ENCODE measurements around the gene ADGRV1.
"Not testable (repeated sequence)": the region's sequence is repeated elsewhere in the genome, so short reads cannot be mapped to it uniquely, and the experiment has no call there.

Gene ADGRV1

DNA sequence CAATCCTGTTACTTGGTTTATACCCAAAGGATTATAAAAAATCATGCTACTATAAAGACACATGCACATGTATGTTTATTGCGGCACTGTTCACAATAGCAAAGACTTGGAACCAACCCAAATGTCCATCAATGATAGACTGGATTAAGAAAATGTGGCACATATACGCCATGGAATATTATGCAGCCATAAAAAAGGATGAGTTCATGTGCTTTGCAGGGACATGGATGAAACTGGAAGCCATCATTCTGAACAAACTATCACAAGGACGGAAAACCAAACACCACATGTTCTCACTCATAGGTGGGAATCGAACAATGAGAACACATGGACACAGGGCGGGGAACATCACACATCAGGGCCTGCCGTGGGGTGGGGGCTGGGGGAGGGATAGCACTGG is 34.5 kb downstream of the ADGRV1 start:
- not testable (repeated sequence) for DNase-seq (ENCODE audit: low read depth in 2 of 2)

- DNase-seq (ENCODE audit: low read depth in 2 of 2): not testable (repeated sequence)
Observed at GRCh38 chr5:90595766-90596165, 37.2 kb downstream of the ADGRV1 start.

GRCh38 chr5:90598293-90598692 is 39.7 kb downstream of the ADGRV1 start:
- DNase-seq (ENCODE audit: low read depth in 2 of 2): no peak

- not testable (repeated sequence) for DNase-seq (ENCODE audit: low read depth in 2 of 2)
Observed at GRCh38 chr5:90600307-90600706, 41.7 kb downstream of the ADGRV1 start.

- no peak for DNase-seq (ENCODE audit: low read depth in 2 of 2)
Observed at GRCh38 chr5:90601468-90601867, 42.9 kb downstream of the ADGRV1 start.

- DNase-seq (ENCODE audit: low read depth in 2 of 2): no peak
Observed at GRCh38 chr5:90602681-90603080, 44.1 kb downstream of the ADGRV1 start.

- DNase-seq (ENCODE audit: low read depth in 2 of 2): no peak
Observed at GRCh38 chr5:90606539-90606938, 47.9 kb downstream of the ADGRV1 start.

DNA sequence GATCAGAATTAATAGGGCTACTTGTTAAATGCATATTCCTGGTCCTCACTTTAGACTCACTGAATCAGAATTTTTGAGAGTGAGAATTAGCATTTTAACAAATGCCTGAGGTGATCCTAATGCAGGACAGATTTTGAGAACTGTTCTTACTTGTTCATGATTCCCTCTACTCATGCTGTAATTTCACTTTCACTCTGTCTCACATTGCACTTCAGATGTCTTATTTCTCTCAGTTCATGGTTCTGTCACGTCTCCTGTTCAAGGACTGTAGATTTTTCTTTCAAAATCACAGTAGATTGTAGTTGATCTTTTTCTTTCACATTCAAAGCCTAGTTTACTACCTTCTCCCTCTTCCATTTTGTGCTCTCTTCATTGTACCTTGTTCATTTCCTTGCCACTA is 54.3 kb downstream of the ADGRV1 start:
- DNase-seq (ENCODE audit: low read depth in 2 of 2): no peak

- DNase-seq (ENCODE audit: low read depth in 2 of 2): no peak
Observed at GRCh38 chr5:90613459-90613858, 54.9 kb downstream of the ADGRV1 start.

DNA sequence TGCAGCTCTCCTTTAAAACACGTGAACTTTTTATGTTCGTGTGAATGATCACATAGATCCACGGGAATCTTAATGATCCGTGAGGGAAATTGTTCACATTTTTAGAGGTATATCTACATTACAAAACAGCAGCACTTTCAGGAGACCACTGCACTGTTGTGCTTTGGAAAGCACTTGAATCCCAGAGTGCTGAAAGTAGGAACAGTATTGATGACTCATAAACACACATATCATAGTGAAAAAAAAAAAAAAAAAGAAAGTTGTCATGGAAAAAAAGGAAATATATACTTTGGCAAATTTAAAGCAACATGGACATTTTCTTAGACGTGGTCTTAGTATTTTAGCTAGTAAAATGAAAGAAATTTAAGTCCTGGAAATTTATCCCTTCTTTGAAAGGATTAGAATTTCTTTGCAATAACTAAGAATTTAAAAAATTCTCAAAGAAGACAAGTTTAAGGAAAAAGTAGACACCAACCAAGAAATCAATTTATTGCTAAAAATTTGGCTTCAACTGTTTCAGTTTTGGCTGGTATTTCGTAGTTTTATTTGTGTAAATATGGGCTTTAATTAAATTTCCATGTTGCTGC is 55.4 kb downstream of the ADGRV1 start:
- DNase-seq (ENCODE audit: low read depth in 2 of 2): no peak

DNA sequence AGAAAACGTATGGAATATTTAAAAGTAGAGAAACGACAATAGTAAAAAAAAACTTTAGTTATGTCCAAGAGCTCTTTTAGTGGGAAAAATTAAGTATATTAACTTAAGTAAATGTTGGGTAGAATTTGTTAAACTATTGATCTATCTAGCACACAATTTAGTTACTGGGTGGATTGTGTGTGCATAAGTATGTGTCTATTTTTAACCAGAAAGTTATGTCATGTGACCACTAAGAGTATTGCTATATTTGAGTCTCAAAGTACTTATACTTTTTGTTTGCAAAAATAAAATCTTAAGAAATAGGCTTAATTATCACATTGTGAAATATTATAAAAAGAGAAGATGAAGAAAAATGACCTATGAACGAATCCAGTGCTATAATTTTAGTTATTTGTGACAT is 56.8 kb downstream of the ADGRV1 start:
- no peak for DNase-seq (ENCODE audit: low read depth in 2 of 2)

- DNase-seq (ENCODE audit: low read depth in 2 of 2): no peak
Observed at GRCh38 chr5:90618071-90618470, 59.5 kb downstream of the ADGRV1 start.

DNA sequence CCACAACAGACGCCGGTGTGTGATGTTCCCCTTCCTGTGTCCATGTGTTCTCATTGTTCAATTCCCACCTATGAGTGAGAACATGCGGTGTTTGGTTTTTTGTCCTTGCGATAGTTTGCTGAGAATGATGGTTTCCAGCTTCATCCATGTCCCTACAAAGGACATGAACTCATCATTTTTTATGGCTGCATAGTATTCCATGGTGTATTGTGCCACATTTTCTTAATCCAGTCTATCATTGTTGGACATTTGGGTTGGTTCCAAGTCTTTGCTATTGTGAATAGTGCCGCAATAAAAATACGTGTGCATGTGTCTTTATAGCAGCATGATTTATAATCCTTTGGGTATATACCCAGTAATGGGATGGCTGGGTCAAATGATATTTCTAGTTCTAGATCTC is 61.2 kb downstream of the ADGRV1 start:
- DNase-seq (ENCODE audit: low read depth in 2 of 2): not testable (repeated sequence)

- no peak for DNase-seq (ENCODE audit: low read depth in 2 of 2)
Observed at GRCh38 chr5:90621848-90622247, 63.3 kb downstream of the ADGRV1 start.

DNA sequence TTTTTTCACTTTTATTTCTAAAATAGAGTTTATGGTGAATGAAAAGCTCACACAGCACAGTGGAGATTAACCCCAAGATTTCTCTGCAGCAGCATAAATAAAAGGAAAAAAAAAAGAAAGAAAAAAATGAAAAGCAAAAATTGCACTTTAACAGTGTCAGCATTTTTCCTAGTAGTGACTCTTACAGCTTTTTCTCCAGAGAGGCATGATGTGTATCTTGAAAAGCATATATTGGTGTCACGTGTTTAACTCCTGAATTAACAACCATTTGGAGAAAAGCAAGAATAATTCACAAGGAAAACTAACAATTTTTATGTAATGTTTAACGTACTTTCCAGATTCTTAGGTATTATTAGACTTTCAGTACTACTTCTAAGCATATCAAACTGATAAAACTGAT is 67.9 kb downstream of the ADGRV1 start:
- no peak for DNase-seq (ENCODE audit: low read depth in 2 of 2)

GRCh38 chr5:90628492-90628891 is 69.9 kb downstream of the ADGRV1 start:
- no peak for DNase-seq (ENCODE audit: low read depth in 2 of 2)

DNA sequence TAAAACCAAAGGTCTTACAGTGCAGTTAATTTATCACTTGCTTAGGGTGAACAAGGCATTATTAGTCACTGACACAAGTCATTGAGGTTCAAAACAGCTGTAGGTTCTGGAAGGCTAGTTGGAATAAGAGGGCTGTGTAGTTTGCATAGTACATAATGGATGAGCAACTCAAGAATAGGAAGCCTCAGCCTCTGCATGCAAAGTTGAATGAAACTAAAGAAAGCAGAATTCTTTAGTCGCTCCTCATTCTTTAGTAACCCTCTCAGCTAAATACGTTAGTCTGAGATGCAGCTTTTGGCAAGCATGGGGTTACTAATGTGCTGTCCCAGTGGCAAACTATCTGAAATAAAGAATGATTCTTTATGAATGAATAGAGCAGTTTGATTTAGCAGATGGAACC is 74.2 kb downstream of the ADGRV1 start:
- DNase-seq (ENCODE audit: low read depth in 2 of 2): no peak

GRCh38 chr5:90636948-90637347 is 78.4 kb downstream of the ADGRV1 start:
- no peak for DNase-seq (ENCODE audit: low read depth in 2 of 2)

DNA sequence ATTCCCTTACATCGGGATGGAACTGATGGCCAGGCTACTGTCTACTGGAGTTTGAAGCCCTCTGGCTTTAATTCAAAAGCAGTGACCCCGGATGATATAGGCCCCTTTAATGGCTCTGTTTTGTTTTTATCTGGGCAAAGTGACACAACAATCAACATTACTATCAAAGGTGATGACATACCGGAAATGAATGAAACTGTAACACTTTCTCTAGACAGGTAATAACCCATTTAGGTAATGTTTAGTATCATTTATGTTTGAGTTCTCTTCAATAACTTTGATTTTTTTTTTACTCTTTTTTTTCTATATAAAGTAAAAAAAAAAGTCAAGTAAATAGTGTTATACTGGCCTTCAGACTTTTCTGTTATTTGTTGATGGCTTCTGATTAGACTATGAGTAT is 79.1 kb downstream of the ADGRV1 start:
- no peak for DNase-seq (ENCODE audit: low read depth in 2 of 2)

- no peak for DNase-seq (ENCODE audit: low read depth in 2 of 2)
Observed at GRCh38 chr5:90638878-90639277, 80.3 kb downstream of the ADGRV1 start.

DNA sequence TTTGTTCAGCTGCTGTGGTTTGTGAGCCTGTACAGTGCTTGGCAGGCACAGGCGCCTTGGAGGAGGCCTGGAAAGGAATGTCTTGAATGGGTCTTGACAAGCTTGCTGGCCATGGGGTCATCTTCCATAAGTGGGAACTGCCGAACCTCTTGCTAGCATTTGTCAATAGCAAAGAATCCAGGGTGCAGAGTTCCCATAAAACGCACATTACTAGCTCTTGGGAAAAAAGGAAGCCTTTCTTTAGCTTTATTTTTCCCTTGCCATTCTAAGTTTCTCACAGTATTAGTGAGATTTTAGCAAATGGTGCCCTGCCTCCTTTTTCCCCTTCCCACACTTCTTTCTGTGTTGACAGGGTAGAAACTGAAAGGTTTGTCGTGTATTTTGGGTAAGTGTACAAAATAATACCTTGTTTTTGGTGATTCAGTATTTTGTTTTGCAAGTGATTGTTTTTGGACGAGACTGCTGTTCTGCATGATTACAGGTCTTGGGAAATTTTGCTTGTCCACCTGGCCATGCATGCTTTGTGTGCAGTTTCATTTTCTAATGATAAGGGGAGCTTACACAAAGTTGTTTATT is 82.0 kb downstream of the ADGRV1 start:
- DNase-seq (ENCODE audit: low read depth in 2 of 2): no peak

DNA sequence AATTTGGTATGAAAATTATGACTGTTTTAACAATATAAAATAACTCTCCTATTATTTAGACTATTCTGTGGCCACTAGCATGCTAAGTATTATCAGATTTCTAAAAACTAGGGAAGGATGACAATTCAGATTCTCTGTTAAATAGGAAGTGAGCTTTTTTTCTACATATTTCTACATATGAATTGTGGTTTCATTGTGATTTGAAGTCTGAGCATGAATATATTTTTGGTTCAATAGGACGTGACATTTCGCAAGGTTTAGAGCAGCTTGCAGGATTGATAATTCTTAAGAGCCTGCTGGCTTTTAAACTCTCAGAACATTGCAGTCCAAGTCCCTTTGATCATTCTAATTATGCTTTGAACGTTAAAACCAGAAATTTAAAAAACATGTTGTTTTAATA is 82.9 kb downstream of the ADGRV1 start:
- no peak for DNase-seq (ENCODE audit: low read depth in 2 of 2)

GRCh38 chr5:90642706-90643229 is 84.2 kb downstream of the ADGRV1 start:
- DNase-seq (ENCODE audit: low read depth in 2 of 2): no peak

DNA sequence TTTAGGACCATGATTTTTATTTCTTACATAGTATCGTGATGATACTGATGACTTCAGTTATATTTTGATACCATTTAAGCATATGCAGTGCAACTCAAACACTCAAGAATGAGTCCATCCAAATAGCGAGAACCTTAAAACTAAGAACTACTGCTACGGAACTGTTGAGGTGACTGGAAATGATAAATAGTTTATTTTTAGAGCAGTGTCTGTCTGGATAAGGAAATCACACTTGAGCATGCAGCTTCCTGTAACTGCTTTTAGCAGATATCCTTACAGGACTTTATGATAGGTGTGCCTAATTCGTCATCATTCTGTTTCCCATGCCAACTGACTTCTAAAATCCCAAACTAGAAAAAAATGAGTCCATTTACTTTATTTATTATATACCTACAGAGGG is 85.5 kb downstream of the ADGRV1 start:
- DNase-seq (ENCODE audit: low read depth in 2 of 2): no peak
